ENCODE results near the gene FOXD2. TPM values are rescaled to one million over a fixed set of nuclear protein-coding genes. Genes with fewer than 3 reads are reported as not detected.

The FOXD2 gene
- total RNA-seq, 1 donor from 2014 or later: not detected

DNA sequence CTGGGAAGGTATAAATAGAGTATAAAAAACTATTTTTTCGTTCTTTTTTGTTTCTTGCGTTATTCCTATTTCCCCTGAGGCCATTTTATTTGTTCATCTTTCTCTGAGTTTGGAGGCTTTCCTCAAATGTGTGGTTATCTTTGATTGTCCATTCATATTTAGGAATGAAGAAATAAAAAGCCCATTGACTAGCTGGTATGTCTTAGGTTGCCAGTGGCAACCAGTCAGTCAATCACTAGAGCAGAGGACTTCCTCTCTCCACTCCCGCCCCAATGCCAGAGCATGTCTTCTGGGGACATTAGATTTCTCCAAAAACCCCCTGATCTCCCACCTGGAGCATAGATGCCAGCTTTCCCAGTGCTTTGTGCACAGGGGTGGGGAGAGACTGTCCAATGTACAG, 42.4 kb upstream of the FOXD2 start:
- Histone ChIP-seq H3K27me3 (ENCODE audit: low read depth) (peaks cover 70% of the 10 kb centered on the region), H3K9me3 (replicated peaks) (no peaks in the 10 kb centered on the region), H3K4me3 (no peak overlapping the region), H3K4me1 (no peaks in the 10 kb centered on the region), H3K36me3 (no peaks in the 10 kb centered on the region), H3K27ac (replicated peaks) (no peak overlapping the region)
- no peak for DNase-seq
- TF ChIP-seq, protein P1, sequence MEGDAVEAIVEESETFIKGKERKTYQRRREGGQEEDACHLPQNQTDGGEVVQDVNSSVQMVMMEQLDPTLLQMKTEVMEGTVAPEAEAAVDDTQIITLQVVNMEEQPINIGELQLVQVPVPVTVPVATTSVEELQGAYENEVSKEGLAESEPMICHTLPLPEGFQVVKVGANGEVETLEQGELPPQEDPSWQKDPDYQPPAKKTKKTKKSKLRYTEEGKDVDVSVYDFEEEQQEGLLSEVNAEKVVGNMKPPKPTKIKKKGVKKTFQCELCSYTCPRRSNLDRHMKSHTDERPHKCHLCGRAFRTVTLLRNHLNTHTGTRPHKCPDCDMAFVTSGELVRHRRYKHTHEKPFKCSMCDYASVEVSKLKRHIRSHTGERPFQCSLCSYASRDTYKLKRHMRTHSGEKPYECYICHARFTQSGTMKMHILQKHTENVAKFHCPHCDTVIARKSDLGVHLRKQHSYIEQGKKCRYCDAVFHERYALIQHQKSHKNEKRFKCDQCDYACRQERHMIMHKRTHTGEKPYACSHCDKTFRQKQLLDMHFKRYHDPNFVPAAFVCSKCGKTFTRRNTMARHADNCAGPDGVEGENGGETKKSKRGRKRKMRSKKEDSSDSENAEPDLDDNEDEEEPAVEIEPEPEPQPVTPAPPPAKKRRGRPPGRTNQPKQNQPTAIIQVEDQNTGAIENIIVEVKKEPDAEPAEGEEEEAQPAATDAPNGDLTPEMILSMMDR (IDR thresholded peaks at IDR 0.05; ENCODE audit: borderline replicate concordance): no peak
- intact Hi-C loops (cut with micrococcal nuclease): no loop called here

DNA sequence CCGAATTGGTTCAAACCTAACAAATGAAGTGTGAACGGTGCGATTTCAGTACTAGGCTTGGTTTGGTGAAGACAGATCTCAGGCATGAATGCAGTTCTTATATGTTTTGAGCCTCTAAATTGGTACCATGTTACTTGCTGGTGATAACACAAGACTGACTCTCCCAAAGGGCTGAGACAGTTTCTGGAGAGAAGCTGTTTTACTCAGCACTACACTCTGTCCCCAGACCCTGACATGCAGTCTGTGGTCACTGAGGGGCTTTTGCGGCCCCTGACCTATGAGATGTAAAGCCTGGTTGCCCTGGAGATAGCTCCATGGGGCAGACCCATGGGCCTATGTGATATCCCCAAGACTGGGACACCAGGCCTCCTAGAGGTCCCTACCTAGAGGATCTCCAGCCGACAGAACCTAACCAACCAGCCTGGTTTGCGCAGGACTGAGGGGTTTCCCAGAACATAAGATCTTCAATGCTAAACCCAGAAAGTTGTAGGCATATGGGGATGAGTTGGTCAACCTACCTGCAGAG, 41.1 kb upstream of the FOXD2 start:
- DNase-seq: no peak
- intact Hi-C loops (cut with micrococcal nuclease): no loop called here
- no peak overlapping the region for H3K4me3 ChIP-seq
- H3K27me3 ChIP-seq (ENCODE audit: low read depth): peaks cover 83% of the 10 kb centered on the region
- H3K9me3 ChIP-seq (replicated peaks): no peaks in the 10 kb centered on the region
- no peak overlapping the region for H3K27ac ChIP-seq (replicated peaks)
- no peaks in the 10 kb centered on the region for H3K4me1 ChIP-seq
- TF ChIP-seq, protein P1 (IDR thresholded peaks at IDR 0.05; ENCODE audit: borderline replicate concordance): no peak
- no peaks in the 10 kb centered on the region for H3K36me3 ChIP-seq

- Histone ChIP-seq H3K36me3 (no peaks in the 10 kb centered on the region), H3K27me3 (ENCODE audit: low read depth) (peaks cover 96% of the 10 kb centered on the region), H3K9me3 (replicated peaks) (no peaks in the 10 kb centered on the region), H3K4me1 (no peaks in the 10 kb centered on the region), H3K4me3 (no peak overlapping the region), H3K27ac (replicated peaks) (no peak overlapping the region)
- intact Hi-C loops (cut with micrococcal nuclease): no loop called here
- TF ChIP-seq, protein P1 (IDR thresholded peaks at IDR 0.05; ENCODE audit: borderline replicate concordance): no peak
- DNase-seq: no peak
Measured at GRCh38 chr1:47399138-47399845, 38.6 kb upstream of the FOXD2 start.

DNA sequence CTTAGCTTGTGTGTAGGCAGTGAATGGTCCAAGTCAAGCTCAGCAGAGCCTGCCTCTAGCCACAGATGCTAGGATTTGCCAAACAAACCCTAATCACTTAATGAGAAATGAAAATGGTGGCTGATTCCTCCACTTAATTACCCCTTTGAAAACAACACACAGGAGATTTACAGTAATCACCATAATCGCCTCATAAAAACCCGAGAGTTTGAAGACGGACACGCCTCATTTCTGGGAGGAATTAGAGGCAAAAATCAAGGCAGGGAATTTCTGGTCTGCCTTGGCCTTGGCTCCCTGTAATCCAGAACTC, 38.0 kb upstream of the FOXD2 start:
- TF ChIP-seq, protein P1 (IDR thresholded peaks at IDR 0.05; ENCODE audit: borderline replicate concordance): no peak
- Histone ChIP-seq H3K36me3 (no peaks in the 10 kb centered on the region), H3K4me1 (no peaks in the 10 kb centered on the region), H3K9me3 (replicated peaks) (no peaks in the 10 kb centered on the region), H3K4me3 (no peak overlapping the region), H3K27me3 (ENCODE audit: low read depth) (peaks cover 95% of the 10 kb centered on the region), H3K27ac (replicated peaks) (no peak overlapping the region)
- intact Hi-C loops (cut with micrococcal nuclease): no loop called here
- DNase-seq: no peak

- Histone ChIP-seq H3K4me3 (no peak overlapping the region), H3K4me1 (no peaks in the 10 kb centered on the region), H3K36me3 (no peaks in the 10 kb centered on the region), H3K27ac (replicated peaks) (no peak overlapping the region), H3K9me3 (replicated peaks) (no peaks in the 10 kb centered on the region), H3K27me3 (ENCODE audit: low read depth) (peaks cover 93% of the 10 kb centered on the region)
- intact Hi-C loops (cut with micrococcal nuclease): no loop called here
- DNase-seq: no peak
- TF ChIP-seq, protein P1 (IDR thresholded peaks at IDR 0.05; ENCODE audit: borderline replicate concordance): no peak
Measured at GRCh38 chr1:47401761-47402160, 36.1 kb upstream of the FOXD2 start.
